NCI-H1694 (cell line): Measurements from ENCODE around the gene CDK18.

Source experiments
- DNase-seq: peaks from one replicate; lab custom pipeline; 2025; lab: John Stamatoyannopoulos, UW

Gene CDK18

GRCh38 chr1:205523891-205524793 lies 19.7 kb downstream of the CDK18 start:
- peak; percentile 89 for DNase-seq

GRCh38 chr1:205524794-205525101 lies 20.3 kb downstream of the CDK18 start:
- no peak for DNase-seq

GRCh38 chr1:205525495-205526285 lies 21.2 kb downstream of the CDK18 start:
- DNase-seq: no peak

- no peak for DNase-seq
These were observed 22.0 kb downstream of the CDK18 start for GRCh38 chr1:205526431-205526830.

- no peak for DNase-seq
These were observed 23.5 kb downstream of the CDK18 start for GRCh38 chr1:205527931-205528330.

GRCh38 chr1:205528446-205528886 lies 24.0 kb downstream of the CDK18 start:
- no peak for DNase-seq

GRCh38 chr1:205528887-205529825 lies 24.7 kb downstream of the CDK18 start:
- DNase-seq: peak; percentile 61

- no peak for DNase-seq
These were observed 25.6 kb downstream of the CDK18 start for GRCh38 chr1:205530116-205530515.

- DNase-seq: no peak
These were observed 26.9 kb downstream of the CDK18 start for GRCh38 chr1:205531191-205532025.

- no peak for DNase-seq
These were observed 27.8 kb downstream of the CDK18 start for GRCh38 chr1:205532026-205532898.

GRCh38 chr1:205532996-205533735 lies 28.7 kb downstream of the CDK18 start:
- DNase-seq: no peak

GRCh38 chr1:205533748-205534443 lies 29.4 kb downstream of the CDK18 start:
- no peak for DNase-seq

- DNase-seq: no peak
These were observed 30.0 kb downstream of the CDK18 start for GRCh38 chr1:205534444-205534985.

GRCh38 chr1:205535096-205535495 lies 30.6 kb downstream of the CDK18 start:
- DNase-seq: no peak

- no peak for DNase-seq
These were observed 31.6 kb downstream of the CDK18 start for GRCh38 chr1:205535866-205536758.

- no peak for DNase-seq
These were observed 32.4 kb downstream of the CDK18 start for GRCh38 chr1:205536759-205537361.
